GM11168 (cell line): Measurements from ENCODE around the gene TMEM200C.
"Not testable (repeated sequence)": the region's sequence is repeated elsewhere in the genome, so short reads cannot be mapped to it uniquely, and the experiment has no call there.

Experiments used
- in situ Hi-C: fragments of 300-500 bp; cut with MboI; formaldehyde crosslinking; loops from one replicate; pipeline ENCODE4 v1.12.0; 2022; ENCODE audit warnings: low sequenced_read_pairs; ENCODE audit not compliant: unreplicated experiment

Gene TMEM200C

DNA sequence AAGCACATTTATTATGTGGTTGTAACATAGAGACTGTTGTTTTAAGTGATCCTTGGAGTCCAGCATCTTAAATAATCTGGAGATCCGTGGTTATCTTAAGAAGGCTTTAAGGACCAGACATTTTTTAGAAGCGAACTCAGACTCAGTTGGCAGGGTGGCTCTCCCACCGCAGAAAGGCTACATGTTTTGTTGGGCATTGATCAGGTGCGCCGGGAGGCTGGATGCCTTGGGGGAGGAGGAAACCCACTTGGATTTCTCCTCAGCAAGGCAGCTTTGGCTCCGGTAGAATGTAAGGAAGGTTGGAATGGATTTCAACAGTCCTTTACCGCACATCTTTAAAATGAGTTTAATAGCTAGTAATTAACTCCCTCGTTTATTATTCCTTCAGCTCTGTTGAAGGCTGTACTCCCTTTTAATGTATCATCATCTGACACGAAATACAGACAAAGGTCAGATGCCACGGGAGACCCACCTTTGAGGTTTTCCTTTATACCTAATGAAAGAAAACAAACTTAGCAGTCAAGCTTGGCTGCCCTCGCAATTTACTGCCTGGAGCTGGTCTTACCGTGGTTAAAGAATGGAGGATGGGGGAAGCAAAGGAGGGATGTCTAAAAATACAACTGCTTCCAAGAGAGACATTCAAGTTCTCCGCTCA is 1.2 kb downstream of the TMEM200C start:
- in situ Hi-C loops: loop anchor here (25.0 kb wide), 1 partner anchor 318 kb away; no protein-coding TSS in a partner anchor

DNA sequence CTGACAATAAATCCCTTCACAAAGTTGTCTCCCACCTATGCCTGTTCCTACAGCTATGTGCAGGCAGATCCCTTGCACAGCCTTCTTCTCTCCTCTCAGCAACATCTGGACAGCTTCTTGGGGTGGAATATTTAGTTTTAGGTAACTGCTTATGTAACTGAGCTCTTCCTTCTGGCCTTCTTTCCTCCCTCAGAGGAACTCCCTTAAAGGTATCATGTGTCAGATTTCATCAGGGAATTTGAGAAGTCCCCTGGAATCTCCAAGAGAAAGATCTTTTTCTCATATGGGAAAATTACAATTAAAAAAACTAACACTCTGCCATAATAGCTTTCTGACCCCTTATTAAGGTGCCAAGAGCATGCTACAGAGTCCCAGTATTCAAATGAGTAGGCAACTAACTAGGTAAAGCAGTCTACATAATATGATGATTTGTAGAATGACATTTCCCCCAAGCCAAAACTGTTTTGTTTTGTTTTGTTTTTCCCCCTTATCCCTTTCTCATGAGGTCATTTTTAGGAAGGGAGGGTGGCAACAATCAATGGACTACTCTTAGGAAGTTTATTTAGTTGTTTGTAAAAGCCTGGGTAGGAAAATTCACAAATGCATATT is 2.4 kb downstream of the TMEM200C start:
- in situ Hi-C loops: loop anchor here (25.0 kb wide), 1 partner anchor 319 kb away; no protein-coding TSS in a partner anchor

DNA sequence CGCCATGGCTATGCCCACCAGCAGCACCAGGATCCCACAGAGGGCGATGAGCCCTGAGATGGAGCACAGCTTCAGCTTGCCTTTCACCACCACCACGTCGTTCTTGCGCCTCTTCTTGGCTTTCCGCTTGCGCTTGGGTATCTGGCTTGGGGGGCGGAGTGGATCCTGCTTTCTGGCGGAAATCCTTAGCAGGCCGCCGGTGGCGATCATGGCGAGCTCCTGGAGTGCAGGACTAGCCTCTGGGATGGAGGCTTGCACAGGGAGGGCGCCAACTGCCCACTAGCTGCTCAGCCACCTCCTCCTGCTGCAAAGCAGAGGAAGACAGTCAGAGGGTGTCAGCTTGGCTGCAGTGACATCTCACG is 3.5 kb downstream of the TMEM200C start:
- in situ Hi-C loops: loop anchor here (25.0 kb wide), 1 partner anchor 320 kb away; no protein-coding TSS in a partner anchor

DNA sequence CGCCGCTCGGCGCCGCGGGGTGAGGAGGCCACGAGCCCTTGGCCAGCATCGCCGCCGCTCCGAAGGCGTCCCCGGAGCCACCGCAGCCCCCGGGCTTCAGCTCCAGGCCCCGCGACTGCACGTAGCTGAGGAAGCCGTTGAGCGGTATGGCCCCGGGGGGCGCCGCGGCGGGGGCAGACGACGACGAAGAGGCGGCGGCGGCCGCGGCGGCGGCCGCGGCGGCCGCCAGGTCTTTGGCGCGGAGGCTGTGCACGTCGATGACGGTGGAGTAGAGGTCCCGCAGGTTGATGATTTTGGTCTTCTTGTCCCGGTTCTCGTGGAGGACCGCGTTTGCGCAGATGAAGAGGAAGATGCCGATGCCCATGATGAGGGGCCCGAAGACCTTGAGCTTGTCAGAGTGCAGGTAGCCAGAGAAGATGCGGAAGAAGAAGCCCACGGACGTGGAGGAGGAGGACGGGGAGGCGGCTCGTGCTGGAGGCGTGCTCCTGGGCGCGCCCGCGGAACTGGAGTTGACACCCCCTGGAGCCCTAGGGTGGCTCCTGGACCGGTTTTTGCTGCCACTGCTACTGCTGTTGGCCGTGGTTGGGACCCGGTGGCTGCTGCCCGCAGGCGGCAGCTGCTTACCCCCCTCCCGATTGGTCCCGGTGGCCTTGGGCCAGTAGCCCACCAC is 4.0 kb downstream of the TMEM200C start:
- in situ Hi-C loops: loop anchor here (25.0 kb wide), 1 partner anchor 321 kb away; no protein-coding TSS in a partner anchor

- in situ Hi-C loops: loop anchor here (25.0 kb wide), 1 partner anchor 322 kb away; no protein-coding TSS in a partner anchor
Observed at GRCh38 chr18:5890331-5891183, 4.8 kb downstream of the TMEM200C start.

- in situ Hi-C loops: loop anchor here (25.0 kb wide), 1 partner anchor 327 kb away; no protein-coding TSS in a partner anchor
Observed at GRCh38 chr18:5885361-5885760, 10.0 kb downstream of the TMEM200C start.

- in situ Hi-C loops: loop anchor here (25.0 kb wide), 1 partner anchor 328 kb away; no protein-coding TSS in a partner anchor
Observed at GRCh38 chr18:5884375-5884774, 10.9 kb downstream of the TMEM200C start.

- in situ Hi-C loops: loop anchor here (10.0 to 25.0 kb wide), 2 partner anchors 333 to 635 kb away; no protein-coding TSS in a partner anchor
Observed at GRCh38 chr18:5879479-5879882, 15.8 kb downstream of the TMEM200C start.

DNA sequence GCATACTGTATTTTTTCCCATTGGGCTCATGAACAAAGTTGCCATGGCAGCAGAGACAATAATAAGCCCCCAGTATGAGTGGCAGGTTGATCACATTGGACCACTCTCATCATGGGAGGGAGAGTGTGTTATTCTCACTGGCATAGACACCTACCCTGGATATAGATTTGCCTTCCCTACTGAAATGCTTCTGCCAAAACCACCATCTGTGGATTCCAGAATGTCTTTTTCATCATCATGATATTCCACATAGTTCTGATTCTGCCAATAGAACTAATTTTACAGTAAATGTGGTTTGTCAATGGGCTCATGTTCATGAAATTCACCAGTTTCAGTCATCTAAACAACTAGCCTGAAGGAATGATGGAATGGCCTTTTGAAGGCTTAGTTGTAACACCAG is 18.4 kb downstream of the TMEM200C start:
- in situ Hi-C loops: loop anchor here (10.0 to 25.0 kb wide), 2 partner anchors 335 to 638 kb away; no protein-coding TSS in a partner anchor

- in situ Hi-C loops: loop anchor here (10.0 kb wide), 1 partner anchor 640 kb away; no protein-coding TSS in a partner anchor
Observed at GRCh38 chr18:5874336-5874735, 21.0 kb downstream of the TMEM200C start.

GRCh38 chr18:5872886-5873285 is 22.4 kb downstream of the TMEM200C start:
- in situ Hi-C loops: loop anchor here (10.0 kb wide), 1 partner anchor 642 kb away; no protein-coding TSS in a partner anchor

DNA sequence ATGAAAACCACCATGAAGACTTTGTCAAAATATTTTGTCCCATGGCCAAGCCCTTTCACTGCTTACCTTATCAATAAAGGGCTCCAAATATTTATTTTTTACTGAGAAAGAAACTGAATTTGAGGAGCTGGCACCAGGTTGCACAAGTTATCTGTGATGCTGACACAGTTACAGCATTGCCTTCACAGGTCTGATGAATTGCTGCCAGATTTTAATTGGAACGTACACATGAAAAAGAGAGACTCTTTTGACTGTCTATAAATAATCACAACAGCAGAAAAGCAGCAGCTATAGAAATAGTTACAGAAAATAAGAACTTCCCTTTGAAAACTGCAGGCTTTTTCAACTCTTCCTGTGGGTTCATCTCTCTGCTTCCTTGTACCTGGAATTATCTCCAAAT is 23.9 kb downstream of the TMEM200C start:
- in situ Hi-C loops: loop anchor here (10.0 kb wide), 1 partner anchor 643 kb away; no protein-coding TSS in a partner anchor

DNA sequence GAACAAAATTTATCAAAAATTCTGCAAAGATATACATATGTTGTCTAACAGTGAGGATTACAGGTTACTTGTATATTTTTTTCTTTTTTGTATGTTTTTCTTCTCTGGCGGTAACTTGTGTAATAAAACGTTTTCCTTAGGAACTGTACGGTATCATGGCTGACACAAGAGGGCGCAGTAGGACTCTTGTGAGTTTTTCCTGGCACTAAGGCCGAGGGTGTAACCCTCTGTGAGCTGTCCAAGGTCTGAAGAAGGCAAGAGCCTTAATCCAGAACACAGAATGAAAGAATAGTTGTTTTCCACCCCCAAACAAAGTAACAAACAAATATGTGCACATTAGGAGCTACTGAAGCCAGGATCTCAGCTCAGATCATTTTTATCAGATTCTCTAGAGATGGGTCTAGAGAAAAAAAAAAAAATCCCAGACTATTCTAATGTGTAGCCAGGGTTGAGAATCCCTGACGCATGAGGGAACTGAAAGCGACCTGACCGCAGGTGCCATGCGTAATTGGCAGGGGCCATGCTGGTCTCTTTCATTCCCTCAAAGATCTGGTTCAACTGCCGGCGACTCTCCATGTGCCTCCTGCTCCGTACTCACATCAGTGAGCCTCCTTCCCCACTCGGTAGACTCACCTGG is 27.0 kb downstream of the TMEM200C start:
- in situ Hi-C loops: no loop called here

GRCh38 chr18:5865521-5865920 is 29.8 kb downstream of the TMEM200C start:
- in situ Hi-C loops: no loop called here

- in situ Hi-C loops: not testable (repeated sequence)
Observed at GRCh38 chr18:5862127-5862526, 33.2 kb downstream of the TMEM200C start.

DNA sequence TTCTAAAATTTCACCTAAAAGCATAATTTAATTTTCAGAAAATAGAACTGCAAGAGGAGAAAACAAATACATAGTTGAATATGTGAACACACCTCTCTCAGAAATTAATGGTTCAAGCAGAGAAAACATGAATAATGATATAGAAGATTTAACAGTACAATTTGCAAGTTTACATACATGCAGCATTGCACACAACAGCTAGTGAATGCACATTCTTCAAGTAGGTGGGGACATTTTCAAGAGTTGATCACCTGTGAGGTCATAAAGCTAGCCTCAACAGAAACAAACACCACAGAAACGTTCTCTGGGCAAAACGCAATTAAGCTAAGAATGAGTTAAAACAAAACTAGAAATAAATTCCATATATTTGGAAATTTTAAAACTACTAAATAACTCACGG is 38.1 kb downstream of the TMEM200C start:
- in situ Hi-C loops: no loop called here

DNA sequence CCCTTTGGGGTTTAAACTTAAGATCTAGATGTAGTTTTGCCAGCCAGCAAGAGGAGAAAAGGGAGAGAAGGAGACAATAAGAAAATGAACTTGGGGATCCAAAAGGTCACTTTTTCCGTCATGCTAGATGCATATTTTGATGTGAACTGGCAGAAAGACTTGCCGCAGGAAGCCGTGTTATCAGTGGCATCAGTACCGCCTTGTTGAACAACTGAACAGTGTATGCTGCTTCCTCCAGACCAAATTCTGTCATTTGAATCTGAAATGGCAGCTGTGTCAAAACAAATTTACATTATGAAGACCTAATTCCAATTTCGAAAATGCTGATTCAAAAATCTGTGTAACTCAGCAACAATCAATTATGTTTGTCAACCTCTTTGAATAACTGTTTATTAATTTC is 42.1 kb downstream of the TMEM200C start:
- in situ Hi-C loops: no loop called here

- in situ Hi-C loops: no loop called here
Observed at GRCh38 chr18:5851998-5852397, 43.3 kb downstream of the TMEM200C start.

- in situ Hi-C loops: no loop called here
Observed at GRCh38 chr18:5842653-5843052, 52.7 kb downstream of the TMEM200C start.
